ENCODE data around the gene PLEKHM3. TPM values are rescaled to one million over a fixed set of nuclear protein-coding genes. Genes with fewer than 3 reads are reported as not detected.

PLEKHM3 gene
- total and polyA plus RNA-seq, 2 of the 13 experiments (the other 11 are each of a cell fraction or from before 2014, with no cell fraction given) = 4.5 to 4.7 TPM

DNA sequence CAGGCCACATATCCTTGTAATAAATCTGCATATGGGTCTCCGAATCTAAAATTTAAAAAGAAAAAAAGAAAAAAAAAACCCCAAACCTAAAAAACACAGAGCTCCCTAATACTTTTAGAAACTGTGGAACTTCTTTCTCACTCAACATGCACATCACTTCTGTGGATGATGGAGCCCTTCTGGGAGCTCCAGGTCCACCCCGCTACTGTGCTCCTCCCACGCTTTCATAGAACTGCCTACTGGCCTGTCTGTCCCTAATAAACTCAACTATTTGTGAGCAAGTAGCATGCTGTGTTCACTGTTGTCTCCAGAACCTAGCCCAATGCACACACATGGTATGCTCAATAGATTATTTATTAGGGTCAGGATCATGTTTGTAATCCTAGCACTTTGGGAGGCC, 172.5 kb downstream of the PLEKHM3 start:
- no peaks in the 10 kb centered on the region for H3K36me3 ChIP-seq (replicated peaks in 1 of 2; ENCODE audit: control insufficient read depth in 1 of 2, insufficient read depth in 2 of 2, low read length in 2 of 2)
- 93% methylated on average over 3 of the region's 3 CpGs for WGBS (ENCODE audit: low lambda C conversion rate)
- no peaks in the 10 kb centered on the region for H3K79me2 ChIP-seq (ENCODE audit: insufficient read depth, low read length)
- no peak for FAIRE-seq
- TF ChIP-seq, protein P1, sequence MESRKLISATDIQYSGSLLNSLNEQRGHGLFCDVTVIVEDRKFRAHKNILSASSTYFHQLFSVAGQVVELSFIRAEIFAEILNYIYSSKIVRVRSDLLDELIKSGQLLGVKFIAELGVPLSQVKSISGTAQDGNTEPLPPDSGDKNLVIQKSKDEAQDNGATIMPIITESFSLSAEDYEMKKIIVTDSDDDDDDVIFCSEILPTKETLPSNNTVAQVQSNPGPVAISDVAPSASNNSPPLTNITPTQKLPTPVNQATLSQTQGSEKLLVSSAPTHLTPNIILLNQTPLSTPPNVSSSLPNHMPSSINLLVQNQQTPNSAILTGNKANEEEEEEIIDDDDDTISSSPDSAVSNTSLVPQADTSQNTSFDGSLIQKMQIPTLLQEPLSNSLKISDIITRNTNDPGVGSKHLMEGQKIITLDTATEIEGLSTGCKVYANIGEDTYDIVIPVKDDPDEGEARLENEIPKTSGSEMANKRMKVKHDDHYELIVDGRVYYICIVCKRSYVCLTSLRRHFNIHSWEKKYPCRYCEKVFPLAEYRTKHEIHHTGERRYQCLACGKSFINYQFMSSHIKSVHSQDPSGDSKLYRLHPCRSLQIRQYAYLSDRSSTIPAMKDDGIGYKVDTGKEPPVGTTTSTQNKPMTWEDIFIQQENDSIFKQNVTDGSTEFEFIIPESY (CRISPR knock-in tag; IDR thresholded peaks at IDR 0.05) = peak; percentile 94
- no peak for TF ChIP-seq ZNF333 (CRISPR knock-in tag; IDR thresholded peaks at IDR 0.05; ENCODE audit: borderline replicate concordance)
- TF ChIP-seq, protein P2, sequence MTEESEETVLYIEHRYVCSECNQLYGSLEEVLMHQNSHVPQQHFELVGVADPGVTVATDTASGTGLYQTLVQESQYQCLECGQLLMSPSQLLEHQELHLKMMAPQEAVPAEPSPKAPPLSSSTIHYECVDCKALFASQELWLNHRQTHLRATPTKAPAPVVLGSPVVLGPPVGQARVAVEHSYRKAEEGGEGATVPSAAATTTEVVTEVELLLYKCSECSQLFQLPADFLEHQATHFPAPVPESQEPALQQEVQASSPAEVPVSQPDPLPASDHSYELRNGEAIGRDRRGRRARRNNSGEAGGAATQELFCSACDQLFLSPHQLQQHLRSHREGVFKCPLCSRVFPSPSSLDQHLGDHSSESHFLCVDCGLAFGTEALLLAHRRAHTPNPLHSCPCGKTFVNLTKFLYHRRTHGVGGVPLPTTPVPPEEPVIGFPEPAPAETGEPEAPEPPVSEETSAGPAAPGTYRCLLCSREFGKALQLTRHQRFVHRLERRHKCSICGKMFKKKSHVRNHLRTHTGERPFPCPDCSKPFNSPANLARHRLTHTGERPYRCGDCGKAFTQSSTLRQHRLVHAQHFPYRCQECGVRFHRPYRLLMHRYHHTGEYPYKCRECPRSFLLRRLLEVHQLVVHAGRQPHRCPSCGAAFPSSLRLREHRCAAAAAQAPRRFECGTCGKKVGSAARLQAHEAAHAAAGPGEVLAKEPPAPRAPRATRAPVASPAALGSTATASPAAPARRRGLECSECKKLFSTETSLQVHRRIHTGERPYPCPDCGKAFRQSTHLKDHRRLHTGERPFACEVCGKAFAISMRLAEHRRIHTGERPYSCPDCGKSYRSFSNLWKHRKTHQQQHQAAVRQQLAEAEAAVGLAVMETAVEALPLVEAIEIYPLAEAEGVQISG (CRISPR knock-in tag; IDR thresholded peaks at IDR 0.05) = no peak
- ATAC-seq = no peak
- DNase-seq (ENCODE audit: low spot score) = no peak
- H3K9ac ChIP-seq (ENCODE audit: insufficient read depth, low read depth, low read length) = no peak overlapping the region
- BruUV-seq (replicated peaks) = no TSS peak
- intact Hi-C loops (cut with micrococcal nuclease; ENCODE audit: unreplicated experiment) = no loop called here
- H3K4me3 ChIP-seq (replicated peaks in 1 of 3; ENCODE audit: insufficient read depth in 1 of 3, low read depth in 2 of 3, low read length in 3 of 3) = no peak overlapping the region
- H2AFZ ChIP-seq (ENCODE audit: low read length) = no peak overlapping the region
- CTCF ChIA-PET (ENCODE audit: low intra/inter-chr PET ratio, low total read pairs) = no interaction called here
- no peaks in the 10 kb centered on the region for H3K27me3 ChIP-seq (ENCODE audit: control insufficient read depth in 1 of 2, insufficient read depth in 2 of 2, low read length in 2 of 2)
- in situ Hi-C loops (cut with HindIII; ENCODE audit: extremely low pct_ligation_motif_present, low pct_unique_long_range_greater_than_20kb) = no loop called here
- H3K9me3 ChIP-seq (ENCODE audit: low read length) = no peaks in the 10 kb centered on the region
- H3K4me1 ChIP-seq (ENCODE audit: insufficient read depth, low read length) = peaks cover 41% of the 10 kb centered on the region
- POLR2A ChIA-PET = no interaction called here
- H3K4me2 ChIP-seq (ENCODE audit: low read depth, low read length) = no peak overlapping the region
- no peak overlapping the region for H3K27ac ChIP-seq (ENCODE audit: extremely low read length, insufficient read depth, low read length)
- no peaks in the 10 kb centered on the region for H4K20me1 ChIP-seq (ENCODE audit: insufficient read depth, low read length)

Data from HepG2 (cell line).